Activated T-cell treated with anti-CD3 and anti-CD28 coated beads, Interleukin-2, amount 50 U/mL, for 1 hour (primary cell): ENCODE results near the gene MCM3AP.

Experiments used
- DNase-seq: peaks from one replicate; pipeline ENCODE4 v3.0.0-alpha.2; 2020

The MCM3AP gene

GRCh38 chr21:46215436-46216131 lies 69.8 kb downstream of the MCM3AP start:
- no peak for DNase-seq

DNA sequence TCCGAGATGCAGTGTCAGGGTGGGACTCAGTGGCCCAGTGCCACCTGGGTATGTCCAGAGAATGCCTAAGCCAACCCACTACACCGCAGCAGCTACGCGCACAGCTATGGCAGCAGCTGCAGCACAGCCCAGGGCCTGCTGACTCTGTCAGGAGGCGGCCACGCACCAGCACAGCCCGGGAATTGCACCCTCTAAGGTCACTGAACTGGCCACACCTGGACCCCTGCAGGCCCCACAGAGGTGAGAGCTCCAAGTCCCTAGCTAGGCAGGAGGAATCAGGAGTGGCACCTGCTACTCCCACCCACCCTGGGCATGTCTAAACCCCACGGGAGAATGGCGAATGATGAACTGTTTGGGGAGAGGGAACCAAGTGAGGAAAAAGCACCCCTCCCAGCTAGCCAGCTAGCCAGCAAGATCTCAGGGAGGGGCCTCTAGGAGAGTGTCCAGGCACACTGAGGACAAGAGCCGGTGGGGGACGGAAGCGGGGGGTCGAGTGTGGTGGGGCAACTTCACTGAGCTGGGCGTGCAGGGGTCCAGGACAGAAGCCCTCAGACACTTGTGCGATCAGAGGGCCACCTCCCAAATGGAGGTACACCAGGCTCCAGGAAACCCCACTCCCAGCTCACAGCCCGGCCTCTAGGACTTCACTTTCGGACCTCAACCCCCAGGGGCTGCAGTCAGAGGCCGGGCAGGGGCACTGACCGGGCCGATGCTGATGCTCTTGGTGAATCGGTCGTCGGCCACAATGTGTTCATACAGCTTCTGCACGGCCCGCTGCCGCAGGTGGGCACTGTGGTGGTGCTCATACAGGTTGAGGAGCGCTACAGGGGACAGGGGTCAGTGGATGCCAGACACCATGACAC lies 70.7 kb downstream of the MCM3AP start:
- DNase-seq, result no peak

DNA sequence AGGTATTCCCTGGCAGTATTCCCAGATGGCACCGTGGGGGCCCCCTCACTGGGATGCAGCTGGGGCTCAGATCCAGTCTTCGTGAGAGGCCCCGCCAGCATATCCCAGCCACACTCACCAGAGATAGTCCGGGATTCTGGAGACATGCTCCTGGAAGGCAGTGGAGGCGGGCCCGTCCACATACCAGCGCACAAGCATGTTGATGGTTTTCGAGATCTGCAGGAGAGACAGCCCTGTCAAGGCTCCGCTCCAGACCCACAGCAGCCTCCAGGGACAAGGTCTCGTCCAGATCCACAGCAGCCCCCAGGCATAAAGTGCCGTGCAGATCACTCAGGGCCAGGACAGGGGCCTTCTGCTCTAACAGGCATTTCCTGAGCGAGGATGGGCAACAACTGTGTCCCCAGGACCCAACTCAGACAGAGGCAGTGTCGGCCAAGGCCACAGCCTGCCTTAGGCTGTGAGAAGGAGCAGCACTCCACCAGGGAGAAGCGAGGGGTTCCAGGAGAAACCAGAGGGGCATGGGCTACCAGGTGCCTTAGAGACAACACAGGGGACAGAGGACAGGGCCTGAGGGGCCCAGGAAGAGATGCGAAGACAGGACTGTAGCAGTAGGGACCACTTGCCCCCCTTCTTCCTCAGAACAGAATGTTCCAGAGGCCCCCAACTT lies 71.7 kb downstream of the MCM3AP start:
- no peak for DNase-seq

DNA sequence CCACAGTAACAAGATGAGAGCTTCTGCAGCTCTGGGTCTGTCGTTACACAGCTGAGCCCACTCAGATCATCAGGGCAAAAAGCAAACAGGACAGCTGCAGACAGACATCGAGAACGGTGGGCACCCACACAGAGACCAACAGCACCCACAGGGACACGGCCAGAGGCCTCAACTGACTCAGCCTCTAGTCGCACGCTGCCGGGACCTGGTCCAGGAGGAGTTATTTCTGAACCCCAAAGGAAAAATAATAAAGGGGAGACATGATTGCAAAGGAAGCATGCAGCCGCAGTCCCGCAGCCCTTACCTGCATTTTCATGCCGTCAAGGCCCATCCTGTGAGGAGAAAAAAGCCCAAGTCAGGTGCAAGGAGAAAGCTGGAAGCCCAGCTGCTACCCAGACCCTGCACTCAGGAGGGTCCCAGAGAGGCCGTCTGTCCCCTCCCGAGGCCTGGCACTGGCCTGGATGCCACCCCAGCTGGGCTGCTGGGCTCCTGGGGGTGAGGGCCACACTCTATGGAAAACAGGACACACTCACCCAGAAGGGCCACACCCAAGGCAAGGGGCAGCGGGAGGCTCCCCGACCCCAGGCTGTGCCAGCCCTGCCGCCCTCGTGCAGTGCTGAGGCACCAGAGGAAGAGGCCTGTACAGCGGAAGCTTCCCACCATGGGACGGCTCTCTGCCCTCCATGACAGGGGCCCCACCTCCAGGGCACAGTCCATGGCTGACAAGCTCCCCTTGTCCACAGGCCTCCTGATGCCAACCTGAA lies 72.5 kb downstream of the MCM3AP start:
- no peak for DNase-seq

DNA sequence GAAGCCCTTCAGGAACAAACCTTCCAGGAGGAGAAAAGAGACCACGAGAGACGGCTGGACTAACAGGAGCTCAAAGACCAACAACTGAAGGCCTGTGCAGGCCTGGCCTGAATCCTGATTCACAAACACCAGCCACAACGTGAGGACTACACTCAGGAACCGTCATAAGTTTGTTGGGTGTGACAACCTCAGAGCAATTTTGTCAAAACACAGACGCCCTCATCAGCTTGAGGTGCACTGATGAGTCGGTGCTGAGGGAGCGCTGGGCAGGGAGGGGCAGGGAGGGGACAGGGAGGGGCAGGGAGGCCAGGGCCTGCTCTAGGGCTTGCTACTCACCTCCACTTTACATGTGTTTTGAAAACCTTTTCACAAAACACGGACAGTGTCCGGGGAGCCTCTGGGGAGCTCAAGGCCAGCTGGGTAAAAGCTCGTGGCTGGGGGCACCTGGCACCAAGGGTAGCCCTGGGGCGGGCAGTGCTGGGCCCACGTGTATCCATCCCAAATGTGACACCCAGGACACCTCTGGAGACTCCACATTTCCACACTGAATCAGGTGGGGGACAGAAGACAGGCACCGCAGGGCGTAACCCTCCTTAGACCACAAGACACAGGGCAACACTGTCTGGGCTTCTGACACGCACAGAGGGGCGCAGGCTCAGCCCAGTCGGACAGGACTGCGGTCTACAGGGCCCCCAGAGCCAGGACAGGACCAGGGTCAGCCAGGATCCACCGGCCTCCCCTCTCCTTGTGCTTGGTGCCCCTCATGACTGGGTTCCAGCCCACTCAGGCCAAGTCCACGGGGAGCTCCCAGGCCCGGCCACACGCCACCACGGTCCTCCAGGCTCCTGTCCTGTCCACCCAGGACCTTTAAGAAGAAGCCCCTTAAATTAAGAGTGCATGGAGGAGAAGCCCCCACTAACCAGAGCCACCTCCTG lies 73.4 kb downstream of the MCM3AP start:
- DNase-seq, result no peak

DNA sequence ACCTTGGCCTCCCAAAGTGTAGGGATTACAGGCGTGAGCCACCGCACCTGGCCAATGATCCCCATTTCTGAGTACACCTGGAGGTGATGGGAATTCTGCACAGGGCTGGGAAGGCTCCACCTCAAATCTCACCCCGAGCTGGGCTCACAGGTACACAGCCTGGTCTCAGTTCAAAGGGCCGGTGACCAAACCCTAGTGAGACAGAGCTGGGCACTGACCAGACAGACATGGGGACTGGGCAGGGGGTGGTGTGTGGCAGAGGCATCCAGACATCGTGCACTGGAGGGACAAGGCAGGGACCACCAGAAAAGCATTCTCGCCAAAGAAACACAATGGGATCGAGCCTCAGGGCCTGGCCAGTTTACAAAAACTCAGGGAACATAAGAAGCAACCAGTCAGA lies 74.0 kb downstream of the MCM3AP start:
- DNase-seq, result no peak

- no peak for DNase-seq
Observed at GRCh38 chr21:46210378-46211136, 74.9 kb downstream of the MCM3AP start.

GRCh38 chr21:46208761-46209721 lies 76.4 kb downstream of the MCM3AP start:
- no peak for DNase-seq

DNA sequence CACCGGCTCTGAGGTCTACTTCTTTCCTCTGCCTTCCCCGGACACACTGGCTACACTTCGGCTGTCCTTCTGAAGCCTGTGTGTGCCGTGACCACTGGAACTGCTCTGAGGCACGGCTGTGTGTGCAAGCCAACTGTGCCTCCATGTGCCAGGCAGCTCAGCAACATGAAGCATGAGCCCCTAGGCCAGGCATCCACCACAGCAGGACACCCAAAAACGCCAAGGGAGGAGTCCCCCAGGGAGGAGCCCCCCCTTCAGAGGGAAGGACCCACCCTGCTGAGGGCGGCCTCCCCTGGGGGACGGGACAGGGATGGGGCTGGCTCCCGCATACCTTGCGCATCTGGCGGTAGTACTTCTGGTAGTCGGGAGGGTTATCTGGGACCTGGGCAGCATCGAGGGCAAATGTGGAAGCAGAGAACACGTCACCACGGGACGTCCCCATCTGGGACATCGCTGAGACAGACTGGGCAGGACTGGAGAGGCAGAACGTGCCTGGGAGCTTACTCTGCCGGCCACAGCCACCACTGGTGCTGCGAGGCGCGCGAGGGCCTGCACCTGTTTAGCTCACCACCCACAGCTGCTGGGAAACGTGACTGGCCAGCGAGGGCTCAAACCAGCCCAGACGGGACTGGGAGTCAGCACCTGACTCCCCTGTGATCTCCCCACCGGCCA lies 77.4 kb downstream of the MCM3AP start:
- DNase-seq, result no peak

DNA sequence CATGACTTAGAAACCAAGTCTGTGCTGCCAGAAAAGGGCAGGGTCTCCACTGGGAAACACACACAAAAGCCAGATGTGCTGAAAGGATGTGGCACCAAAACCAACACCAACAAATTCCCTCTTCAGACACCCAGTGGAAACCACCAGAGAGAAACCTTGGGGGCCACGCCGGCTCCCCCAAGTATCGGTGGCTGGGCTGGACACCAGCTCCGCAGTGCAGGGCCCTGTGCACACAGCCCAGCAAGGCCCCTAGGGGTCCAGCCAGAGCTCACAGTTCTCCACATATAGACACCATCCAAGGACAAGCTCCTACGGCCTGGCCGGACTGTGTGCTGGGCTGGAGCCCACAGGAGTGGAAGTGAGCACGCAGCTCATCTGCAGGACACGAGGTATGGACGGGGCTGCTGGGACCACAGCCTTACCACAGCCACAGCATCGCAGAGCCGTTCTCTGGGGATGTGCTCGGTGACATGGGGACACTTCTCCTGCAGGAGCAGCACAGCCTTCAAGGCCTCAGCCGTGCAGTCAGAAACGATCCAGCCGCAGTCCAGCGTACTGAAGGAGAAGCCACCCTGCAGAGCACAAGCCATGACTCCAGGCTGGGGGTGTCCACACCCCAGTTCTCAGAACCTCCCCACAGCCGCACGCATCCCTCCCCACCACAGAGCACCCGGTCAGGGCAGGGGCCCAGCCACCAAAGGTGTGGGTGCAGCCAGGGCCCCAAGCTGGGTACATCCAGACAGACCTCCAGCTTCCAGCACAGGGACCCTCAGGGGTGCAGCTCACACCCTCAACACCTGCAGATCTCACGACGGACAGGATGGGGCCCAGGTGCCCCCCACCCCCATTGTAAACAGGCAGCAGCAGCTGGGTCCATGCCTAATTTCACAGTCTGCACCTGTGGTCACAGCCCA lies 78.1 kb downstream of the MCM3AP start:
- no peak for DNase-seq

- no peak for DNase-seq
Observed at GRCh38 chr21:46206163-46207005, 79.0 kb downstream of the MCM3AP start.

GRCh38 chr21:46205766-46206162 lies 79.6 kb downstream of the MCM3AP start:
- DNase-seq, result no peak

- DNase-seq, result no peak
Observed at GRCh38 chr21:46205166-46205565, 80.2 kb downstream of the MCM3AP start.

GRCh38 chr21:46203203-46203600 lies 82.2 kb downstream of the MCM3AP start:
- DNase-seq, result no peak

GRCh38 chr21:46202592-46203202 lies 82.7 kb downstream of the MCM3AP start:
- DNase-seq, result no peak
